T1000 (cell line): ENCODE data around the gene RBMS1.

Experiments
- DNase-seq: peaks from one replicate; lab custom pipeline; 2025; ENCODE audit warnings: mixed read lengths; lab: John Stamatoyannopoulos, UW

RBMS1 gene

GRCh38 chr2:160252278-160252887, 241.2 kb downstream of the RBMS1 start:
- DNase-seq: no peak

- no peak for DNase-seq
These were observed 242.0 kb downstream of the RBMS1 start for GRCh38 chr2:160251569-160251968.

DNA sequence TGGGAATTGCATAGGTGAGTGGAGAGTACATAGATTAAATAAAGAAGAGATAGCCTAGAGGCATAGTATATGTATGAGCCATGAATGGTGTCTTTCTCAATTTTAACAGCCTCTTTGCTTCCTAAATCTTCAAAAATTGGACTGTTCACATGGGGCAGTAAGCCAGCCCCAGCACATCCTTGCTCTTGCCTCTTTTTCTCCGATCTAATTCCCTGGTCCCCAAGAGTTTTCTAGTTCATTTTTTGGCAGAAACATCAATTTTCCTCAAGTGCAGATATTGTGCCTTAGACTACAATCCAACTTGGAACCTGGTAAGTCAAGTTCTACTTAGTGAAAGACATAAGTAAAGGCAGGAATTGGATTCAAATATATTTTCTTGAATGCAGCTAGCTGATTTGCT, 243.7 kb downstream of the RBMS1 start:
- no peak for DNase-seq

- no peak for DNase-seq
These were observed 246.1 kb downstream of the RBMS1 start for GRCh38 chr2:160247296-160248035.

- no peak for DNase-seq
These were observed 247.3 kb downstream of the RBMS1 start for GRCh38 chr2:160246356-160246755.

DNA sequence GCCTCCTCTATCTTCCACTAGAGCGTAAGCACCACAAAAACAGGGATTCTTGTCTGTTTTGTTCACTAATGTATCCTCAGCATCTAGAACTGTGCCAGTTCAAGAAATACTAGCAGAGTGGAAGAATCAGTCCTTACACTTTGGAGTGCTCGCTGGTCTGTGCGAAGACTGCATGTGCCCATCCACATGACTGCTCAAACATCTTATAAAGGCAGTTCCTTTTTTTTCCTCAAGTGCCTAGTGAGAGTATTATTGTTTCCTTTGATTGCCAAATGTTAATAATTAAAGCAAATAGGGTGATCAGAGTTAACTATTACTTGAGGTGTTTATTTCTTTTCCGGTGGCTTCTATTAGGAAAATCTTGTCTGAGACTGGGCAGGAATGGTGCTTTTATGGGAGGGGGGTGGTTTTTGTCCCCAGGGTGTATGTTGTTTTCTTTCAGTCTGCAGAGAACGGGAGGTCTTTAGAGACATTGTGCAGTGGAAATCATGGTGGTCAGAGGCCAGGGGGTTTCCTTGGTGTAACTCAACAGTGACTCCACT, 247.9 kb downstream of the RBMS1 start:
- no peak for DNase-seq

DNA sequence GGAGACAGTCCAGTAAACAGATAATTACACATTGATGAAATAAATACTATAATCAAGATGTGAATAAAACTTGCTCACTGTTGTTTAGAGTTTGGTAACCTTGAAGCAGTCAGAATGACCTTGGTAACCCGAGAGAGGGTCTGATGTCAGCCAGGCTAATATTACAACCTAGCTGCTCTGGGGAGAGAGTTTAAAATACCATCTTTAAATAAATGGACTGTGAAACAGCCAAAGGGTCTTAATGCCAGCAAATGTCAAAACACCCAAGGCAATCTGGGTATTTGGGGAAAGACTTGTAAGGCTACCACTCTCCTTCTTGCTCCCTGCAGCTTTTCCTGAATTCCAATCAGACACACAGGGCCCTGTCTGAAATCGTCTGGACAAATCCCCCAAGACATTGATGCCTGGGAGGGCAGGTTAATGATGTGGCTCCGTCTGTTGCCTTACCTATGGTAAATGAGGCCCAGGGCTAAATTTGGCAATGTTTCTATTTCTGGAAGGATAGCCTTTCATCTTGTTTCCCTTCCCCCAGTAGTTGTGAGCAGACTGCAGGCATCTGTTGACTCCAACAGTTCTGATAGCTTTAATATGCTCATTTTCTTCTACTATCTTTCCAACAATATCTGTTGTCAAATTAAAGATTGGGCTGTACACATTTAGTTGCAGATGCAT, 250.6 kb downstream of the RBMS1 start:
- DNase-seq: no peak

- peak; percentile 41 for DNase-seq
These were observed 252.1 kb downstream of the RBMS1 start for GRCh38 chr2:160241251-160242137.

- DNase-seq: no peak
These were observed 254.2 kb downstream of the RBMS1 start for GRCh38 chr2:160239436-160239835.

- DNase-seq: no peak
These were observed 255.2 kb downstream of the RBMS1 start for GRCh38 chr2:160238392-160238791.

DNA sequence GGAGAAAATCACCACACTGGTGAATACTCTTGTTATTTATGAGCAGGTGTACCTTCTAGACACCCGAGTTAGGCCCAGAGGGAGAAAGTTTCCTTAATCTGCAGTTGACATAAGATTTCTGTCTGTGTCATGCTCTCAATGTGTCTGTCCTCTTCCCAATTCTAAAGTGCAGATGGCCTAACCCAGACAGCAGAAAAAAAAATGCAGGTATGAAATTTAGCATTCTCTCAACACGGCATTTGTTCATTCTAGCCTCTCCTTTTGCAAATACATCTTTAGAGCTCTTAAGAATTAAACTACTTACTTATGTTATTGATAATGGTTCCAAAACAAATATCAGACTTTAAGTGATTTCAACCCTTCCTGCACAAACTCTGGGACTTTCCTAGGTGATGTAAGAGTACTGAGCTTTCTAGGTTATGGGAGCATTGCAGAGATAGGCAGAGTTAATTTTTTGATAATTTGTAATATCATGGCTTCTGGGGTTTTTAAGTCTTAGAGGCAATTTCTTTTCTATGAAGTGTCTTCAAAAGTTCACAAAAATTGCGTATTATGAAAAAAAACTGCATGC, 260.6 kb downstream of the RBMS1 start:
- no peak for DNase-seq

DNA sequence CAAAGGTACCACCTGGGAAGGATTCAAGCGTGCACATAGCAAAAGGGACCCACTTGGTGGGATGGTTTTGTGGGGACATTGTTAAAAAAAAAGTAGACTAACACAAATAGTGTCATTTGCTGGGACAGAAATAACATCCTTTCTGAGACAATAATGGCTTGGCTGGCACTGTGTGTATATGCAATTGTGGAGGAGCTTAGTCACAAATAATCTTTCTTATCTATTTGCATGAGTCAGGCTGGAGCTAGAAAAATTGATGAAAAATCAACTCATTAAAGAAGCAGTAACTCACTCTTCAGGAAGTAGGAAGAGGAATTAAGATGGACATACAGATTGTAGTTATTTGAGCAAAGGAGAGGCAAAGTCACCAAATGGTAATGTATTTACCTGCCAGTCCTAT, 264.0 kb downstream of the RBMS1 start:
- no peak for DNase-seq

- DNase-seq: no peak
These were observed 265.3 kb downstream of the RBMS1 start for GRCh38 chr2:160228141-160228917.

- peak; percentile 17 for DNase-seq
These were observed 266.2 kb downstream of the RBMS1 start for GRCh38 chr2:160227293-160227915.

- DNase-seq: no peak
These were observed 267.2 kb downstream of the RBMS1 start for GRCh38 chr2:160226367-160226766.

- DNase-seq: no peak
These were observed 267.9 kb downstream of the RBMS1 start for GRCh38 chr2:160225722-160226121.

- DNase-seq: no peak
These were observed 269.1 kb downstream of the RBMS1 start for GRCh38 chr2:160224507-160224906.

DNA sequence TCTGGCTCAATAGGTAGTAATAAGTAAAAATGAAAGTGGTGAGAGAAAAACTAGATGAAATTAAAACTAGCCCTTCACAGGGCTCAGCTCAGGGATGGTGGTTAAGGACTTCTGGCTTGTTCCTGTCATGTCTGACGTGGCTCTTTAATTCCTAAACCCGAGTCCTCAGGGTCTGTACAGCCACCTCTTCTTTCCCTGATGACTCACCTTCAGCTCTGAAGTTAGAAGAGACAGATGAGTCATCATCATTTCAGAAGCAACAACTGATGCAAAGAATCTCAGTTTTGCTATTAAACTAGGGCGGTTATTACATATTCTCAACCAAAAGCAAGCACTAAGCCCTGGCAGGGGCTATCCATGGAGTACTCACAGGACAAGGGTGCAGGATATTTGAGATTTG, 269.5 kb downstream of the RBMS1 start:
- DNase-seq: peak; percentile 47

GRCh38 chr2:160223560-160223959, 270.0 kb downstream of the RBMS1 start:
- DNase-seq: no peak

GRCh38 chr2:160222546-160223283, 270.9 kb downstream of the RBMS1 start:
- DNase-seq: no peak
